Measurements from ENCODE around the gene IL11. TPM values are rescaled to one million over a fixed set of nuclear protein-coding genes. Genes with fewer than 3 reads are reported as not detected.

IL11 gene
- total and polyA plus RNA-seq, 2 of the 13 experiments (the other 11 are each of a cell fraction or from before 2014, with no cell fraction given), result 2.5 to 2.9 TPM

DNA sequence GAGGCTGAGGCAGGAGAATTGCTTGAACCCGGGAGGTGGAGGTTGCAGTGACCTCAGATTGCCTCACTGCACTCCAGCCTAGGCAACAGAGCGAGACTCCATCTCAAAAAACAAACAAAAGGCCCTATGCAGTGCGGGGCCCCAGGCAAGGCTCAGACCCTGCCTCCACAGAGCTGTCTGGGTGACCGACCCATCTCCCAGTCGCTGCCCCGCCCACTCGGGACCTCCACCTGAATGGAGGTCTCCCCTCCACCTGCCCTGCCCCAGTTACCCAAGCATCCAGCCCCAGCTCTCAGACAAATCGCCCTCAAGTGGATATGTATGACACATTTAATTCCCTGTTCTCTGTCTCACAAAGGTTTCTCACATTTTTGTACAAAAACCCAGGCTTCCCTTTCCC, 5.0 kb downstream of the IL11 start (continued):
- TF ChIP-seq, protein P1, sequence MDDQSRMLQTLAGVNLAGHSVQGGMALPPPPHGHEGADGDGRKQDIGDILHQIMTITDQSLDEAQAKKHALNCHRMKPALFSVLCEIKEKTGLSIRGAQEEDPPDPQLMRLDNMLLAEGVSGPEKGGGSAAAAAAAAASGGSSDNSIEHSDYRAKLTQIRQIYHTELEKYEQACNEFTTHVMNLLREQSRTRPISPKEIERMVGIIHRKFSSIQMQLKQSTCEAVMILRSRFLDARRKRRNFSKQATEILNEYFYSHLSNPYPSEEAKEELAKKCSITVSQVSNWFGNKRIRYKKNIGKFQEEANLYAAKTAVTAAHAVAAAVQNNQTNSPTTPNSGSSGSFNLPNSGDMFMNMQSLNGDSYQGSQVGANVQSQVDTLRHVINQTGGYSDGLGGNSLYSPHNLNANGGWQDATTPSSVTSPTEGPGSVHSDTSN (CRISPR knock-in tag; IDR thresholded peaks at IDR 0.05; ENCODE audit: borderline replicate concordance), result no peak
- TF ChIP-seq IRF2 (CRISPR knock-in tag; IDR thresholded peaks at IDR 0.05) (no peak), ZEB1 (IDR thresholded peaks at IDR 0.05; ENCODE audit: insufficient replicate concordance, low read depth) (no peak), KLF13 (CRISPR knock-in tag; IDR thresholded peaks at IDR 0.05) (no peak), BCL6 (CRISPR knock-in tag; IDR thresholded peaks at IDR 0.05) (no peak), TBX3 (IDR thresholded peaks at IDR 0.05; ENCODE audit: borderline replicate concordance) (no peak), POLR2AphosphoS2 (IDR thresholded peaks at IDR 0.05; ENCODE audit: low read depth, low read length) (no peak)

GRCh38 chr19:55362990-55363716, 7.1 kb downstream of the IL11 start, which contains the start of gene GARIN5B:
Gene GARIN5B (minus strand): TSS chr19:55363260. CDS start chr19:55363066, 194 bp downstream.
- intact Hi-C loops (cut with micrococcal nuclease; ENCODE audit: unreplicated experiment), result no loop called here

More at GRCh38 chr19:55362990-55363716, 7.1 kb downstream of the IL11 start, which contains the start of gene GARIN5B:
- Histone ChIP-seq H3K36me3 (replicated peaks in 1 of 2; ENCODE audit: control insufficient read depth in 1 of 2, insufficient read depth in 2 of 2, low read length in 2 of 2) (no peaks in the 10 kb centered on the region), H3K4me3 (replicated peaks in 1 of 3; ENCODE audit: insufficient read depth in 1 of 3, low read depth in 2 of 3, low read length in 3 of 3) (peak within 1 kb of the TSS in 1 of 3 experiments; percentile 33; a peak in 1 of 6 replicates), H2AFZ (ENCODE audit: low read length) (no peak within 1 kb of the TSS), H3K4me2 (ENCODE audit: low read depth, low read length) (peak within 1 kb of the TSS; percentile 1; the same call in 1 of the 2 replicates), H3K79me2 (ENCODE audit: insufficient read depth, low read length) (no peaks in the 10 kb centered on the region), H3K9ac (ENCODE audit: insufficient read depth, low read depth, low read length) (no peak within 1 kb of the TSS), H3K27ac (ENCODE audit: extremely low read length, insufficient read depth, low read length) (no peak within 1 kb of the TSS), H3K4me1 (ENCODE audit: insufficient read depth, low read length) (peaks cover 14% of the 10 kb centered on the region), H4K20me1 (ENCODE audit: insufficient read depth, low read length) (no peaks in the 10 kb centered on the region), H3K27me3 (ENCODE audit: control insufficient read depth in 1 of 2, insufficient read depth in 2 of 2, low read length in 2 of 2) (peaks cover 4 to 22% of the 10 kb centered on the region in 2 experiments), H3K9me3 (ENCODE audit: low read length) (no peaks in the 10 kb centered on the region)
- ChIA-PET CTCF (ENCODE audit: low intra/inter-chr PET ratio, low total read pairs) (no interaction called here), POLR2A (interaction anchor here (0.6 to 1.3 kb wide), 3 partner anchors 23 to 44 kb away, joined by 3 read pairs; partner anchors contain the start of gene KMT5C)
- no peak for DNase-seq (ENCODE audit: low spot score)
- FAIRE-seq, result no peak
- no TSS peak for BruUV-seq (replicated peaks)
- peak; percentile 15; the same call in 1 of the 3 replicates for ATAC-seq
- TF ChIP-seq ZNF562 (CRISPR knock-in tag; IDR thresholded peaks at IDR 0.05; ENCODE audit: borderline replicate concordance) (no peak), RXRA (CRISPR knock-in tag; IDR thresholded peaks at IDR 0.05) (0 out of 2 replicates have a peak, but pooled peaks have one; percentile 11)
- WGBS (ENCODE audit: low lambda C conversion rate), result 28% methylated on average over 15 of the region's 27 CpGs
- in situ Hi-C loops (cut with HindIII; ENCODE audit: extremely low pct_ligation_motif_present, low pct_unique_long_range_greater_than_20kb), result no loop called here
